Stimulated activated CD8-positive, alpha-beta memory T cell treated with anti-CD3 and anti-CD28 coated beads, Interleukin-4, amount 100 ng/mL, for 1 hour (primary cell): ENCODE results near the gene EML2.
"Not testable (repeated sequence)": the region's sequence is repeated elsewhere in the genome, so short reads cannot be mapped to it uniquely, and the experiment has no call there.

Experiments used
- DNase-seq, 2 donors: peaks; one replicate each; pipeline ENCODE4 v3.0.0-alpha.2; 2020; ENCODE audit warnings: low read depth in 2 of 2, low spot score in 1 of 2

EML2 gene

DNA sequence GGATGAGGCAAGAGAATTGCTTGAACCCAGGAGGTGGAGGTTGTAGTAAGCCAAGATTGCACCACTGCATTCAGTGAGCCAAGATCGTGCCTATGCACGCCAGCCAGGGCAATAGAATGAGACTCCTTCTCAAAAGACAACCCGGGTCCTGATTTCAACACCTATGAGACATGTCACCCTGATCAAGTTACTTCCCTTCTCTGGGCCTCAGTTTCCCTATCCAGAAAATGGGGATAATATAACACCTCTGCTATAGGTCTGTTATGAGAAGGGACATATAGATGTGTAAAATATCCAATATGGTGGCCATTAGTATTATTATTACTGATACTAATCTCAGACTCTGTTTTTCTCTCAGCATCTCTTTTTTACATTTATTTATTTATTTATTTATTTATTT, 15.9 kb upstream of the EML2 start:
- DNase-seq: no peak

DNA sequence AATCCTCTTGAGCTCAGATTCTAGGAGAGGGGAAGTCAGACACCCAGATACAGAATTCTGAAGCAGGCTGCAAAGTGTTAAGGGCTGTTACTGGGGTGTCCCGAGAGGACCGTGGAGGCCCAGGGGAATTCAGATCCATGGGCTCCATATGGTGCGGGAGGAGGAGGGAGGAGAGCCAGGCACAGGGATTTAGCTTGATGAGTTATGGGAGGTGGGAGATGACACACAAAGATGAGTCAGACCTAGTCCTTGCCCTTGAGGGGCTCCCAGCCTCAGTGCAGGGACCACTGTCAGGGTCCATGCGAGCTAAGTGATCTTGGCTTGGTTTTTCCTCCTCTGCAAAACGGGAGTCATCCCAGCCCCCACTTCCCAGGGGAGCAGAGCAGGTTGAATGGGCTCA, 14.4 kb upstream of the EML2 start:
- DNase-seq: no peak

DNA sequence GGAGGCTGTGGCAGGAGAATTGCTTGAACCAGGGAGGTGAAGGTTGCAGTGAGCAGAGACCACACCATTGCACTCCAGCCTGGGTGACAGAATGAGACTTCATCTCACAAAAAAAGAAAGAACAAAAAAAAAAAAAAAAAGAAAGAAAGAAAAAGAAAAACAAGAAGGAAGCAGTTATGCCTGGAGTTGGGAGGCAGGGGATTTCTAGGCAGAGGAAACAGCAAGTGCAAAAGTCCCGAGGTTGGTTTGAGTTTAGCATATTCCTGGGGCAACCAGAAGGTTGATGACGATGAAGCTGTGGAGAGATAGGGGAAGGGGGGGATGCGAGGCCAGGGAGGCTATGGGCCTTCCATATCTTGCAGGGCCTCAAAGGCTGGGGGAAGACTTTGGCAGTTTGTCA, 11.5 kb upstream of the EML2 start:
- no peak for DNase-seq

DNA sequence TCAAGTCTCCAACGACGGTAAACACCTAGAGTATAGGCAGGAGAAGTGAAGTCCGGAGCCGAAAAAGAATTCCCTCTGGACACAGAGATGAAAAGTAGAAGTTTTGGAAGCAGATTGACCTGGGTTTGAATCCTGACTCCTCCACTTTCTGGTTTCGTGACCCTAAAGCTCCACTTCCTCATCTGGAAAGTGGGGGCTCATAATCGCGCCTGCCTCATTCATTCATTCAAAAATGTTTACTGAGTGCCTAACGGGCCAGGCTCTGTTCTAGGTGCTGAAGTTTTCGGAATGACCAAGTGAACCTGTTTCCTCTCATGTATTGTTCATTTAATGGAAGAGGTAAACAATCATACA, 7.1 kb upstream of the EML2 start:
- no peak for DNase-seq

DNA sequence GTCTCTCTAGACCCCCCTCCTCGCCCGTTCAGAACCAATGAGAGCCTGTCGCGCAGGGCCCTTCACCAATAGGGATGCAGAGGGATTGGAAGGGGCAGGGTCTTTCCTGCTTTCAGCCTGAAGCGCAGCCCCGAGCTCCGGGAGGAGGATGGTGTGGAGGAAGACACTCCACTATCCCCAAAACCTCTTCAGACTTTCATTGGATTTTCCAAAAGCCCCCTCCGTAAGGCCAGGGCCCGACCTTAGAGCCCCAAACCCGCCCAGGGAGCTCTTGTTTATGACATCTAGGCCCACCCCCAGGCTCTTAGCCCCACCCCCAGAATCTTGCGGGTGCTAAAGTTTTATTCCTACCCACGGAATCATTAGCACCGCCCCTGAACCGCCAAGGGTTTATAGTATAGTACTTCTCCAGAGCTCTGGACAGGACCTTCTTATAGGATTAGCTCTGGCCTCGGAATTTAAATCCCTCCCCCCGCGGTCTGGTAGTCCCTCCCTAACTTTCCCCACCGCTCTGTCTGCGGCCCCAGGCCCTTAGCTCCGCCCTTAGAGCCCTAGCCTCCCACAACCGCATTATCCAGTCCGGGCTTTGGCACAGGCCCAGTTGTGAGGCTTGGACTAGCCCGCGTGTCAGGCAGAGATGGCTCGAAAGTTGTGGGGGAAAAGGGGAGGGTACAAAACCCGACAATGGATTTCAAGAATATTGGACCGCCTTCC, 6.6 kb upstream of the EML2 start:
- peak in 1 of 2 donors; percentile 46 for DNase-seq

DNA sequence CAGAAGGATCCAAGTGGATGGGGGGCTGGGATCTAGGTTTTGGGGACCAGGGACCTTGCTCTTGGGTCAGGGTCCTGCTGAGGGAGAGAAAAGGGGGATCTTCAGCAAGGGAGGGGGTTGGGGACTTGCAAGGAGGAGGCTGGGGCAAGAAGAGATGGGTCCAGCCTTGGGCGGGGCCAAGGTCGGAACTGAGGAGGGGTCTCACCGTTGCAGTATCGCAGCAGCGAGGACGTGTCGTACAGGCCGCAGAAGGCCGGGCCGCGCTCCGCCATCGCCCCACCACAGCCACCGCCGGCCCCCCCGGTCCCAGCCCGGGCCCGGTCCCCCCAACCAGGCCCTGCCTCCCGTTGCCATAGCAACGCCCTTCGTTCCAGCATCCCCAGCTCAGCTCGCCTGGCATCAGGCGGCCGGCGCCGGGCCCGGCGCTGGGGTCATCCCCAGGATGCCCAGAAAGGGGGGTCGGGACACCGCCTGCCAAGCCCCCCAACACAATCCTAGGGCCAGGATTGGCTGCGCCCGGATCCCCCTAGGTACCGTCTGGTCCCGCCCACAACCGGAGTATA, 6.0 kb upstream of the EML2 start:
- no peak for DNase-seq

DNA sequence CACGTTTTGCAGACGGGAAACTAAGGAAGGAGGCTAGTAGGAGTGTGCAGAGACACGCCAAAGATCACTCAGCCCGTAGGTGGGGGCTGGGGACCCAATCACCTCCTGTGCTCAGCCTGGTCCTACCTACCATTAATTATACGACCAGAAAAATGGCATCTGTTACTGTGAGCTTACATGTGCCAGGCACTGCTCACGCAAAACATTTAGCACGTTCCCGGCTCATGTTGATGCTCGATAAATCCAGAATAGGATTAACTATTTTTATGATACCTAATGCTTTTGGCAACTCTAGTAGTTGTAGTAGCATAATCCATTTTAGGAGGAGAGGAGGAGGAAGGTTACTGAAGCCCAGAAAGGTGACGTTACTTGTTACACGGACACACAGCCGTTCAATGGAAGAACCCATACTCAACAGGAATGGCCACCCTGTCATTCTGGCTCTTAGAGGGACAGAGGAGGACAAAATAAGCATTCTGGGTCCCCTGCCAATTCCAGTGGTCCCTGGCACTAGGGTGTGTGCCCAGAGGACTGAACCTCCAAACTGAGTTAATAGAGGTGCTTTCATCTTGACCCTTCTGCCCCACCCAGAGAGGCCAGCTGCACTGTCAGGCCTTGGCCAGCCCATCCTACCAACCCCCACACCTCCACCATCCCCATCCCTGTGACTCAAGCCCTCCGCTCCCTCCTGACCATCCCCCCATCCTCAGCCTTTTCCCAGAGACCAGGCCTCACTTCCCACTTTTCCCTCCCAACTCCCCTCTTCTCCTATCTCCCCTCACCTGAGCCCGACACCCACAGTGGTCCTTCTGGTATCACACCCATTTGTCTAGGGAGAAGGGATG, 5.0 kb upstream of the EML2 start:
- DNase-seq: no peak

DNA sequence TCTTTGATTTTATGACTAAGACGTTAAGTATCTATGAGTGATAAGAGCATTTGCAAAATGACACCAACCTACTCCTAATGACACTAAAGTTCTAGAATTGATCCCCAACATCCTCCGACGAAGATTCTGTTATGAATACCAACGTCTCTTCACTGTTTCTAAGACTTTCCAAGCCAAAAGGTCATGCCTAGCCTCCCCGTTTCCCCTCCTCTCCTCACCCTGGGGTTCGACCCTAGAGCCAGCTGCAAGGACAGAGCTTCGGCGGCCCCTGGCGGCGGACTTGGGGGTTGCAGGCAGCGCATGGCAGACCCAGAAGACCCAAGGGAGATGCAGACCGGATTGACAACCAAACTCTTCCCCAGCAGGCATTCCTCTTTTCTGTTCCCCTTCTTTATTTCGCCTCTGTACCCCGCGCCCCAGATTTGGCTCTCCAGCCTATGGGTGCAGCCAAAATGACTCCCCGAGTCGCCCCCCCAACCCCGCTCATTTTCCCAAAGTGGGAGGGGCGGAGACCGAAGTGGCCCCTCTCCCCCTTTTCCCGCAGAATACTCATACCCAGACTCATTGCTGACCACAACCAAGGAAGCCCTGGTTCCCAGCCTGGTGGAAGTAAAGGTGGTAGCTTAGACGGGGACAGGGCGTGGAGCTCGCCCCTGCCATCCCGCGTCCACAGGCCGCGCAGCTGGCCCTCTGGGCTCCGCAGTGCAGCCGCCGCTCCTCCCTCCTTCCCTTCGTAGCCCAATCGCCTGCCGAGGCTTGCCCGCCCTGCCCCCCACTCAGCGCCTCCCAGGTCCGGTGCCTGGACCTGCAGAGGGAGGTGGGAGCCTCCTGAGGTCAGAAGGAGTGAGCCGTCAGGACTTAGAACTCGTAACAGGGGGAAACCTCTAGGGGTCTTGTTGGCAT, 4.1 kb upstream of the EML2 start:
- DNase-seq: peak; percentile 74 to 80

DNA sequence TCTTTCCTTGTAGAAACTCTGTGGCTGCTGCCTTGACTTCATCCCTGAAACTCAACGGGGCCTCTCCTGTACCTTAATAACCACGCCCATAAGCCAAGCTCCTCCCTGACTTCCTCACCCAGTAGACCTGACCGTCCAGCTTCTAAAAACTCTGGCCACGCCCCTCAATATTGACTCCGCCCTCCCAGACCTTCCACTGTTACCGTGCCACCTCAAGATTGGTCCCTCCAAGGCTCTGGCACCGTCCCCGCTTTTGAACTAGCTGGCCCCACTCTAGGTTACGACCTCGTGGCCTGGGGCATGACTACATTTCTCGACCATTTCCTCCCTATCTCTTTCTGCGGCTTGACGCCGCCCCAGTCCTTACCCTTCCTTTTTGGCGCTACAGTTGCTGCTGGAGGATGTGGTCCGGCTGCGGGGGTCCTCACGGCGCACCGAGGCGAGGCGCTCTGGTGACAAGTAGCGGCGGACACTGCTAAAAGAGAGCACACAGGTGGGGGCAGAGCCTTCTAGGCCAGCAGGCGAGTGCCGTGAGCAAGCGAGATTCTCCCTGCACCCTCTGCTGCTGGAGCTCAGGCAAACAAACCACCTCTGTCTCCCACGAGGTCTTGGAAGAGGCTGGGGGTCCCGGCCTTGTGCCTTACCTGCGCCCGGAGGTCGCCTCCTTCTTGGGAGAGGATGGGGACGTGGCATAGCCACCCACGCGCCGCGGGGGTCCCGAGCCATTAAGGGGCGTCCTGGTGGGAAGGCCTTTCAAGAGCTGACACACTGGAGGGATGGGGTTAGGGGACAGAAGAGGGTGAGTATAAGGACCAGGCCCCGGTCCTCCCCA, 2.3 kb upstream of the EML2 start:
- peak in 1 of 2 donors; percentile 34 for DNase-seq

DNA sequence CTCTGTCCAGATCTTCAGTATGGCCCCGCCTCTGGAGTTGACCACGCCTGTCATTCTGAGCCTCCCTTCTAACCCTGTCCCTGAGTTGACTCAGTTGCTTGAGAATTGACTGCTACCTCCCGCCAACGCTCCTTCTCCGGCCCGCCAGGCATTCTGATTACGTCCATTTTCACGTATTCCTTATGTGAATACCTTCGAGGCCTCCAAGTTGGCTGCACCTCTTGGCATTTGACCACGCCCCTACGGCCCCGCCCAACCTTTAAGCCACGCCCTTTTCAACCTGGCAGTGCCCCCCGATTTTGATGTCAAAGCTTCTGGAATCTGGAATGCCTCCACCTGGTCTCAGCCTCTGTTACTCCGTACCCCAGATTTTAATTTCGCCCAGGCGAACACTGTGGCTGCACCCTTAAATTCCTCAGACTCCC, 1.7 kb upstream of the EML2 start:
- no peak for DNase-seq

DNA sequence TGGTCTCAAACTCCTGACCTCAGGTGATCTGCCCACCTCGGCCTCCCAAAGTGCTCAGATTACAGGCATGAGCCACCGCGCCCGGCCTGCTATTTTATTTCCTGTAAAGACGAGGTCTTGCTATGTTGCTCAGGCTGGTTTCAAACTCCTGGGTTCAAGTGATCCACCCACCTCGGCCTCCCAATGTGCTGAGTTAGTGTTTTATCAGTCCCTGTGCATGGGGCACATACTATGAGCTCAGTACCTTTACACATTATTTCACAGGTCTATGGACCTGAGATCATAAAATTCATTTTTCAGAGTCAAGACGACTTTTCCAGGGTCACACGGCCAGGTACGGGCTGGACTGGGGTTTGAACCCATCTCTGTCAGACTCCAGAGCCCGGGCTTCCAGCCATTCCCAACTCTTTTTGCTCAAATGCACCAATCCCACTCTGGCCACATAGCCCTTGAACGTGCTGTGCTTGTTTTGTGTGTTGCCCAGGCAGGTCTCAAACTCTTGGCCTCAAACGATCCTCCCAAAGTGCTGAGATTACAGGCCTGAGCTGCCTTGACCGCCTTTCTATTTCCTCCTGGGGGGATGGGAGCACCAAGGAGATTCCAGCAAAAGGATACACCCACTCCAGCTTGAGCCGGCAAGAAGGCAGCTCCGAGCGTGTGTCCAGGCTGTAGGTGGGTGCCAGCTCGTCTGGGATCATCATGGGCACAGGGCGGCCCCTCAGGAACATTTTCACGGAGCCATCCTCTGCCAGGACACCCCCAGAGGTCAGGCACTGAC, 1.1 kb downstream of the EML2 start:
- no peak for DNase-seq

DNA sequence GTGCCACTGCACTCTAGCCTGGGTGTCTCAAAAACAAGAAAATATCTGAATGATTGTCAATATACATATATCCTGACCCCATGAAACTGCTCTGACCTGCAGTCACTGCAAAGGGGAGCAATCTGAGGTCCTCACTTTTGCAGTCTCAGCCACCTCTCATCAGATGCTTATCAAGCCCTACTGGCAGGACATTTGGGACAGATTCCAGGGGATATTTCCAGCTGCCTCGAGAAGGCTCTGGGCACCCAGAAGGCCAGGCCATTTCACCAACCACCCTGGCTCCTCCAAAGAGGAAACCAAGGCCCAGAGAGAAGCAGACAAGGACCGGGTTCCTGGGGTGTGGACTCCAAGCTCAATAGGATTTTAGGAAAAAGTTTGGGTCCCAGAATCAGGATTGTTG, 2.3 kb downstream of the EML2 start:
- DNase-seq: no peak

DNA sequence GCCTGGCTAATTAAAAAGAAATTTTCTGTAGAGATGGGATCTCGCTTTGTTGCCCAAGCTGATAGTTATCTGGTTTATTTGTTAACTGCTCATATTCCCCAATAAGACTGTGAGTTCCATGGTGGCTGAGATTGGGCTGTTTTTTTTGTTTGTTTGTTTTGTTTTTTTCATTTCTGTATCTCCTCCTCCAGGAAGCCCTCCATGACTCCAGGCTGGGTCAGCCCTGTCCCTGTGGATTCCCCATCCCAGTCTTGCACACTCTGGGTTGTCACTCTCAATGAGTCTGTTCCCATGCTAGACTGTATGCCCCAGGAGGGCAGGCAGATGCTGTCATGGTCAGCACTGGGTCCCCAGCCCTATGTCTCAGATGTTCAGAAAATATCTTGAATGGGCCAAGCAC, 2.9 kb downstream of the EML2 start:
- DNase-seq: no peak

DNA sequence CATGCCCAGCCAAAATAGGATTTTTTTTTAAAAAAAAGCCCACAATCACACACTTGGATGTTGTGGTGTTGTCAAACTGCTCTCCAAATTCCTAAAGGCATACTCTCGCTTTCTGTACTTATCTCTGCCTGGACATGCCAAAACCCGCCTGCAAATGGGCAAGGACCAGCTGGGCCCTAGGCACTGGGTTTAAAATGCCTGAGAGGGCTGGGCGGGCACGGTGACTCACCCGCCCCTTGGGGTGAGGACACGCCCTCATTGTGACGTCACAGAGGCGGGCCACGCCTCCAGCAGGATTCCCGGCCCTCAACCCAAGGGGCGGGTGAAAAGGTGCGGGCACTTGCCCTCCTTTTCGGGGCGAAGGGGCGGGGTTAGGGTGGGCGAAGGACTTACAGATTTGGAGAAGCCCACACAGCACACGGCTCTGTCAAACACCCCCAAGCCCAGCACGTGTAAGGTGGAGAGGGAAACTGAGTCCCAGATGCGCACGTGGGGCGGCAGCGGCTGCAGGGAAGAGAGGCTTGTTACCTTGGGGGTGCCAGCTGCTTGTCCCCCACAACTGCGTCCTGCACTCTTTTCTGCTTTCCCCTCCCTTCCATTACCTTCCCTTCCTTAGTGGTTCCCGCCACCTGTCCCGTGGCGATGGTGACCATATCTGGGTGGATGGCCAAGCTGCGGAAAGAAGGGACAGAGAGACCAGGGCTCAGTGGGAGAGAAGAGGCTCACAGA, 6.6 kb downstream of the EML2 start:
- DNase-seq: no peak

DNA sequence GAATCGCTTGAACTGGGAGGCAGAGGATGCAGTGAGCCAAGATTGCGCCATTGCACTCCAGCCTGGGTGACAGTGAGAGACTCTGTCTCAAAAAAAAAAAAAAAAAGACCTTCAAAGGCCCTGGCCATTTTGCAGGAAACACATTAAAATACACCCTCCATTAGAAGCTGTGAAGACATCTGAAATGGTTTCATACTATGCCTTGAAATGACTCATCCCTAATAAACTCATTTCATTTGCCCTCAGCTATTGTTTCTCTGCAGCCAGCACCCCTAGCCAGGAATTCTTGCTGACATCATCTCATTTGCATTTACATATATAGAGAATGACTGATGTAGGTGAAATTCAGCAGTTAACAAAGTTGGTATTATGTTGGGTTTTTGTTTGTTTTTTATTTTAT, 8.7 kb downstream of the EML2 start:
- DNase-seq: no peak

DNA sequence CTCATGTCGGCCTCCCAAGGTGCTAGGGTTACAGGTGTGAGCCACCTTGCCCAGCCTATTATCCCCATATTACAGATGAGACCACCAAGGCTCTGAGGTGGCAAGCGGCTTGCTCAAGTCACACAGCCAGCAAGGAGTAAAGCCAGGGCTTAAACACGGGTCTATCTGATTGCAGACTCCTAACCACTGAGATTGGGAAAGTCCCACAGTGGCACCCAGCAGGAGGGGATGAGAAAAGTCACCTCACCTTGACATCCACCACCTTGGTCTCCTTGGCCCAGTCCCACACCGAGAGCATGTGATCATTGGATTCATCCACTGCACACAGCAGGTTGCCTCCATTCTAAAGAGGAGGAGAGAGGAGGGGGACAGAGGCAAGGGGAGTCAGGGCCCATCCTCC, 9.5 kb downstream of the EML2 start:
- no peak for DNase-seq

DNA sequence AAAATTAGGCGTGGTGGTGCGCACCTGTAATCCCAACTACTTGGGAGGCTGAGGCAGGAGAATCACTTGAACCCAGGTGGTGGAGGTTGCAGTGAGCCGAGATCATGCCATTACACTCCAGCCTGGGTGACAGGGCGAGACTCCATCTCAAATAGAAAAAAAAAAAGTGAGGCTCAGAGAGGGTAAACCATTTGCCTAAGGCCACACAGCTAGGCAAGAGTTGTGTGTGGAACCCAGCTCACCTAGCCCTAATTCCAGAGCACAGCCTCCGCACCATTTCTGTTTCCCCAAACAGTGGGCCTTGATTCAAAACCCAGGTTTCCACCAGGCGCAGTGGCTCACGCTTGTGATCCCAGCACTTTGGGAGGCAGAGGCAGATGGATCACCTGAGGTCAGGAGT, 11.0 kb downstream of the EML2 start:
- not testable (repeated sequence) for DNase-seq

DNA sequence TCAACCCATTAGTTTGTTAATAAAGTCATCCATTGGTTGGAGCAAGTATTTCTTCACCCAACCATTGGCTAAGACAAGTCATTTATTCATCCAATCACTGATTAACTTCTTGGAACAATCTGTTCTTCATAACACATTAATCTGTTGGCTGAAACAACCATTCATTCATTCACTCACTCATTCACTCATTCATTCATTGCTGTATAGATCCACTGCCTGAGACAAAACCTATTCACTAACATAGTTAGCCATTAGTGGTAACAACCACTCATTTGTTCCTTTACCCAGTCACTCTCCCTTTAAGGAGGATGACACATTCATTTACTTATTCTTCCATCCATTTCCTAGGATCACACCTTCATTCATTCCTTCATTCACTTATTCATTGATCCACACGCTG, 15.2 kb downstream of the EML2 start:
- DNase-seq: no peak

DNA sequence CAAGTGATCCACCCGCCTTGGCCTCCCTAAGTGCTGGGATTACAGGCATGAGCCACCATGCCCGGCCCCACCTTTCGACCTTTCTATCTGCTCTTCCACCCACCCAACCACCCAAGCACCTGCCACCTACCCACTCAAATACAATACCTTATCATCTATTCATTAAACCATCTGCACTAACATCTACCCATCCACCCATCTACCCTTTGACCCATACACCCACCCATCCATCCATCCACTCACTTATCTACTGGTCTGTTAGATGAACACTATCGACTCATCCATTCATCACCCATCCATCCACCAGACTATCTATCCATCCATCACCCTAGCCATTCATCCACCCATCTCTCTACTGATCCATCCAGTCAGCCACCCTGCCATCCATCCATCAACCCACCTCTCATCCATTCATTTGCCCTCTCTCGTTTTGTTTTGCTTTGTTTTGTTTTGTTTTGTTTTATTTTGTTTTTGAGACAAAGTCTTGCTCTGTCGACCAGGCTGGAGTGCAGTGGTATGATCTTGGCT, 17.2 kb downstream of the EML2 start:
- DNase-seq: no peak
